AG09319 (cell line): ENCODE data around the gene SULT1A3.
A peak's percentile ranks its signal among the peaks of the same experiment; 100 is the strongest.
"Not testable (repeated sequence)": the region's sequence is repeated elsewhere in the genome, so short reads cannot be mapped to it uniquely, and the experiment has no call there.

ENCODE experiments used
- DNase-seq: peaks from one replicate; pipeline ENCODE4 v3.0.0-alpha.2; 2010; ENCODE audit warnings: low read depth; ENCODE audit errors: extremely low read depth
- CTCF ChIP-seq: IDR thresholded peaks from 2 replicates; pipeline ENCODE4 v1.5.1; 2011; ENCODE audit warnings: low read depth, mild to moderate bottlenecking, inconsistent platforms, low read length, moderate library complexity

The SULT1A3 gene

DNA sequence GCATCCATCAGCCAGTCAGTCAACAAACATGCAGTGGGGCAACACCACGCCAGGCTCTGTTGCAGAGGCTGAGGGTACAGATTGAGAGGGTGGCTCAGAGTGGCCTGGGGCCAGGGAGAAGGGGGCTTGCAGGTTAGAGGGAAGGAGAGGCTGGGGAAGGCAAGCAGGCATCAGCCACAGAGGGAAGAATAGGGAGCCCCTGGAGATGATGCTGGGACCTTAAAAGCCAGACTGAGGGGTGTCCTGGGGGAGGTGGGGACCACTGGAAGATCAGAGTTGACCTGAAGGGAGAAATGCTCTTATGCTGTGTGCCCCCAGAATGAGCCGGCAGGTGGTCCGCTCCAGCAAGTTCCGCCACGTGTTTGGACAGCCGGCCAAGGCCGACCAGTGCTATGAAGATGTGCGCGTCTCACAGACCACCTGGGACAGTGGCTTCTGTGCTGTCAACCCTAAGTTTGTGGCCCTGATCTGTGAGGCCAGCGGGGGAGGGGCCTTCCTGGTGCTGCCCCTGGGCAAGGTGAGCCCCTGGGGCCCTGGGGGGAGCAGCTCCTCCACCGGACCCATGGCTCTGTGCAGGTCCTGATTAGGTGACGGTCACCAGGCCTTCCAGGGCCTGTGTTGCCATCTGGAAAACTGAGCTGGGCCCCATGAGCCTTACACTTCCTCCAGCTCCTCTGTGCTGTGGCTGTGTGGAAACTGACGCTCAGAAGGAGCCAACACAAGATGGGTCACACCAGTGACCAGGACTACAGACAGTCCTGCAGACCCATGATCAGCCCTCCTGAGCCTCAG, 14.0 kb upstream of the SULT1A3 start:
- no peak for TF ChIP-seq CTCF
- no peak for DNase-seq

DNA sequence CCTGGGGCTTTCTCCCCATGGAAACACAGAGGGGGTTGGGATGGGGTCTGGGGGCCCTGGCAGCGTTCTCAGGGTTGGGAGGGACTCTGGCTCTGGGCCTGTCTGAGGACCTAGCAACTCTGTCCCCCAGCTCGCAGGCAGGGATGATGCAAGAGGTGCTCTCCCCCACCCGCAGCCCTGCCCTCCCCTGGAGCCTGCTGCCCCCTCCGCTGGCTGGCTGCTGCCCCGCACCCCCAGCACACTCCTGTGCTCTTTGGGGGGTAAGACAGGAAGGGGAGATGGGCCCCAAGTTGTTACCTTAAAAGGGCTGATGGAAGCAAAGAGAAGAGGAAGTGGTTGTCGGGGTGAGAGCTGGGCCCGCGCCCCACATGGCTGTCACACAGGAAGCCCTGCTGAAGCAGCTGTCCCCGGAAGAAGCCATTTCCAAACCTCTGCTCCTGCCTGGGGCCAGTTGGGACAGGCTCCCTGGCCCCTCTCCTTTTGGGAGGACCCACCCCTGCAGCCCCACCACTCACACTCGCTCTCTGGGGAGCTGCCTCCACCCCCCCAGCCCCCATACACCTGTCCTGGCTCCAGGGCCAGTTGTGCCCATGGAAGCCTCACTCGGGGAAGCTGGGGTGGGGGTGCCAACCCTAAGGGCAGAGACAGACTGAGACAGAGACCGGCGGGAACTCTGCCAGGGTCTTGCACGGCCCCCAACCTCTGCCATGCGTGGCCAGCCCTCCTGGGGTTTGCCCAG, 13.2 kb upstream of the SULT1A3 start:
- no peak for TF ChIP-seq CTCF
- DNase-seq: no peak

DNA sequence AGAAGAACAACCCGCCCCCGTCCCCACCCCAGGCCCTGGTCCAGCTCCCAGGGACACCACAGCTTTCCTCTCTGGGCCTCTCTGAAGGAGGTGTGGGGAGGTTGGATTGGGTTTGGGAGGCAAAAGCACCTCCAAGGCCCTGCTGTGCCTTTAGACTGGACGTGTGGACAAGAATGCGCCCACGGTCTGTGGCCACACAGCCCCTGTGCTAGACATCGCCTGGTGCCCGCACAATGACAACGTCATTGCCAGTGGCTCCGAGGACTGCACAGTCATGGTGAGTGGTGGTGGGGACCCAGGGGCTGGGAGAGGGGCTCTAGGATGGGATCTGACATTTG, 12.6 kb upstream of the SULT1A3 start:
- no peak for TF ChIP-seq CTCF
- no peak for DNase-seq

- TF ChIP-seq CTCF: peak; percentile 70
- DNase-seq: no peak
Measured at GRCh38 chr16:30186782-30187555, 12.1 kb upstream of the SULT1A3 start.

DNA sequence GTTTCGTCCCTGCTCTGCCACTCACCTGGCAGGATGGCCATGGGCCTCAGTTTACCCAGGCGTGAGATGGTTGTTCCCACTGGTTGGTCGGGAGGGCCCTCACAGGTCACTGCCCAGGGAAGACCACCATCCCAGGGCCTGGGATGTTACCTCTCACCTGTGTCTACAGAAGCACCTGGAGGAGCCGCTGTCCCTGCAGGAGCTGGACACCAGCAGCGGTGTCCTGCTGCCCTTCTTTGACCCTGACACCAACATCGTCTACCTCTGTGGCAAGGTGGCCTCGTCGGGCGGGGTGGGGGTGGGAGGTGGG, 11.5 kb upstream of the SULT1A3 start:
- no peak for DNase-seq
- no peak for TF ChIP-seq CTCF

DNA sequence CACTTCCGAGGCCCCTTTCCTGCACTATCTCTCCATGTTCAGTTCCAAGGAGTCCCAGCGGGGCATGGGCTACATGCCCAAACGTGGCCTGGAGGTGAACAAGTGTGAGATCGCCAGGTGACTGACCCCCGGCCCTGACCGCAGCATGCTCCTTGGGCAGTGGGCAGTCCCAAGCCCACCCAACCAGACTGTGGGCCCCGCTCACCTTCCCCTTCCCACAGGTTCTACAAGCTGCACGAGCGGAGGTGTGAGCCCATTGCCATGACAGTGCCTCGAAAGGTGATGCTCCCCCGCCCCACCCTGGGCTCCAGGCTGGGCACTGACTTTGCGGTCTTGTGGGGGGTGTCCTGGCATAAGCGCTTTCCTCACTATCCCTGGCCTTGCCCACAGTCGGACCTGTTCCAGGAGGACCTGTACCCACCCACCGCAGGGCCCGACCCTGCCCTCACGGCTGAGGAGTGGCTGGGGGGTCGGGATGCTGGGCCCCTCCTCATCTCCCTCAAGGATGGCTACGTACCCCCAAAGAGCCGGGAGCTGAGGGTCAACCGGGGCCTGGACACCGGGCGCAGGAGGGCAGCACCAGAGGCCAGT, 11.0 kb upstream of the SULT1A3 start:
- TF ChIP-seq CTCF: no peak
- DNase-seq: no peak

- not testable (repeated sequence) for DNase-seq
Measured at GRCh38 chr16:30191158-30191557, 7.9 kb upstream of the SULT1A3 start.

DNA sequence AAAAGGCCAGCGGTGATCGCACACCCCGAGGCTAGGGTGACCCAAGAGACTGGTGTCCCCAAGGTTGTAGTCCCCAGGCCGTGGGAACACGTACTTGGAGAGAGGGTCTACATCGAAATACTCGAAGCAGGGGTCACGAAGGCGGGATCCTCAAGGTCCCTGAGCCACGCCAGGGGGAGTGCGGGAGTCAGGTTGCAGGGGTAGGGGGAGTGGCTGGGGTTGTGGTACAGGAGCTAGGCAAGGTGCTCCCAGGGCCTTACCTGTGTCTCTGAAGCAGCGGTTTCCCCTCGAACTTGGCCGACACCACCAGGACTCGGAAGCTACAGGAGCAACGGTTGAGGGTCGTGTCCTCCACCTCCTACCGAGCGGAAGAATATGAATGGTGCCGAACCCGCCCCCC, 6.0 kb upstream of the SULT1A3 start:
- not testable (repeated sequence) for DNase-seq

DNA sequence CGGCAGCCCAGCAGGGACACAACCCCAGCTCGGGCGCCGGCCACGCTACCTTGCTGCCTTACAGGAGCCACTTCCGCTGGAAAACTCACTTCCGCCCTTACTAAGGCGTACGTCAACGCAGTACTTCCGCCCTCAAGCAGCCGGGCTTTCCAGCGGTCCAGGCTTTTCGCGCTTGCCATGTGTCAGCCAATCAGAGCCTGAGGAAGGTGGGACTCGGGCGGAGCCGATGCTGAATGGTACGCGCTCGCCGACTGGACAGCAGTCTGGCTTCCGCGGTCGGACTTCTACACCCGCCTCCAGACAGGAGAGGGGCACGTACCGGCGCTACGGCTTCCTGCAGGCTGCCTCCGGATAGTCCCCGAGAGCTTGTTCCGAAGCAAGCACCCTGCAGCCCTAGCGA, 5.4 kb upstream of the SULT1A3 start, which contains the start of the genes BOLA2B and SLX1A:
BOLA2B (minus strand) TSS at position 52 of the 400 bp plus-strand sequence. CDS start 71 bp downstream, outside the sequence.
SLX1A (plus strand) TSS at position 261 of the 400 bp plus-strand sequence. CDS start 210 bp downstream, outside the sequence.
- not testable (repeated sequence) for DNase-seq

DNA sequence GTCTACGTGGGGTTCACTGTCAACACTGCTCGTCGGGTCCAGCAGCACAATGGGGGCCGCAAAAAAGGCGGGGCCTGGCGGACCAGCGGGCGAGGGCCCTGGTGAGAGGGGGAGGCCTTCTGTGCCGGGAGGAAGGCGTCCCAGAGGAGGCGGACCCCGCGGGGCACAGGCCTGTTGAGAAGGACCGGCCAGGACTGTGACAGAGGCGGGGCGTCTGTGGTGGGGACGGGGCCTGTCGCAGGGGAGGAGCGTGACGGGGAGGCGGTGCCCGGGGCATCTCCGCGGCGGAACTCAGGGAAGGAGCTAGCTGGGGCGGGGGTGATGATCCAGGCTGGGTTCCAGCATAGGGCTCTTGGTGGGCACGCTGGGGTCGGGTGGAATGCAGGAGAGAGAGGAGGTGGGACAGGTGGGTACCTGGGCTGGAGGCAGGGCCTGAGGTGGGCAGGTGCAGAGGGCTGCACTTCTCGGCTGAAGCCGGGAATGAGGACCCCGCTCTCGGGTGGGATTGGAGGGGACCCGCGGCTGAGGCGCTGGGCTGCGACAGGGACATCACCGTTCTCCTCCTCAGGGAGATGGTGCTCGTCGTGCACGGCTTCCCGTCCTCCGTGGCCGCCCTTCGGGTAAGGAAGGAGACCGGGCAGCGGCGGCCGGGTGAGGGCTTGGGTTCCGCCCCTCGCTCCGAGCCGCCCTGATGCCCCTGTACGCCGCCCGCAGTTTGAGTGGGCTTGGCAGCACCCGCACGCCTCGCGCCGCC, 4.7 kb upstream of the SULT1A3 start:
- DNase-seq: not testable (repeated sequence)

DNA sequence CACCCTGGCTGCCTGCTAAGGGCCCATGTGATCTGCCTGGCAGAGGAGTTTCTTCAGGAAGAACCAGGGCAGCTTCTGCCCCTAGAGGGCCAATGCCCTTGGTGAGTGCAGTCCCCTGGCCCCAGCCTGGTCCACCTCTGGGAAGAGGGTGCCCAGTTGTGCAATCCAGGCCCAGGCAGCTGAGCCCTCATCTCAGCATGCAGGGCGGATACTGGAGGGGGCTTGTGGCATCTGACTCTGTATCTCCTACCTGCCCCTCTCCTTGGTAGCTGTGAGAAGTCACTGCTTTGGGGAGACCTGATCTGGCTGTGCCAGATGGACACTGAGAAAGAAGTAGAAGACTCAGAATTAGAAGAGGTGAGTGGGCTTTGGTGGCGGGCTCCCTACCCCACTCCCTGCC, 2.1 kb upstream of the SULT1A3 start:
- DNase-seq: not testable (repeated sequence)
